ENCODE results near the gene SFRP2. TPM values are rescaled to one million over a fixed set of nuclear protein-coding genes. Genes with fewer than 3 reads are reported as not detected.
A peak's percentile ranks its signal among the peaks of the same experiment; 100 is the strongest.

Gene SFRP2
- polyA plus RNA-seq, 1 experiment, result not detected

DNA sequence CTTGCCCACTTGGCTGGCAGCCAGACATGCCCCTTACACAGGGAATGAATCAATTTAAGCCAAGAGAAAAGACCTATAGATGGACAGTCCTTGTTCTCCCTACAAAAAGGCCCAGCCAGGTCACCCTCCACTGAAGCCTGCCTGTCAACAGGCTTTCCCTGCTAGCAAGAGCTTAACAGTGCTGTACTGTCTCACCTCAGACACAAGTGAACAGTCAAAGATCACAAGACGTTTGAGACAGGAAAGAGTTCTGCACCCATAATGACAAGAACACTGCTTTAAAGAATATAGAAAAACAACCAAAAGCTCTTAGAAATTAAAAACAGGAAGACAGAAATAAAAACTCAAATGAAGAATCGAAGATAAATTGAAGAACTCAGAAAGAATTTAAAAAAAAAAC is 33.7 kb downstream of the SFRP2 start:
- Histone ChIP-seq H3K27ac (ENCODE audit: low read depth, low read length) (no peak overlapping the region), H3K27me3 (ENCODE audit: control insufficient read depth, insufficient read depth, low read length) (peaks cover 14% of the 10 kb centered on the region), H3K9me3 (ENCODE audit: control insufficient read depth, insufficient read depth, low read length) (no peaks in the 10 kb centered on the region), H3K4me3 (ENCODE audit: low read depth, low read length) (no peak overlapping the region)
- ChIA-PET CTCF (no interaction called here), POLR2A (no interaction called here)
- TF ChIP-seq, protein P1, sequence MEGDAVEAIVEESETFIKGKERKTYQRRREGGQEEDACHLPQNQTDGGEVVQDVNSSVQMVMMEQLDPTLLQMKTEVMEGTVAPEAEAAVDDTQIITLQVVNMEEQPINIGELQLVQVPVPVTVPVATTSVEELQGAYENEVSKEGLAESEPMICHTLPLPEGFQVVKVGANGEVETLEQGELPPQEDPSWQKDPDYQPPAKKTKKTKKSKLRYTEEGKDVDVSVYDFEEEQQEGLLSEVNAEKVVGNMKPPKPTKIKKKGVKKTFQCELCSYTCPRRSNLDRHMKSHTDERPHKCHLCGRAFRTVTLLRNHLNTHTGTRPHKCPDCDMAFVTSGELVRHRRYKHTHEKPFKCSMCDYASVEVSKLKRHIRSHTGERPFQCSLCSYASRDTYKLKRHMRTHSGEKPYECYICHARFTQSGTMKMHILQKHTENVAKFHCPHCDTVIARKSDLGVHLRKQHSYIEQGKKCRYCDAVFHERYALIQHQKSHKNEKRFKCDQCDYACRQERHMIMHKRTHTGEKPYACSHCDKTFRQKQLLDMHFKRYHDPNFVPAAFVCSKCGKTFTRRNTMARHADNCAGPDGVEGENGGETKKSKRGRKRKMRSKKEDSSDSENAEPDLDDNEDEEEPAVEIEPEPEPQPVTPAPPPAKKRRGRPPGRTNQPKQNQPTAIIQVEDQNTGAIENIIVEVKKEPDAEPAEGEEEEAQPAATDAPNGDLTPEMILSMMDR (IDR thresholded peaks at IDR 0.05; ENCODE audit: low read depth, low read length), result no peak
- no peak for DNase-seq (ENCODE audit: low read depth, low spot score)

DNA sequence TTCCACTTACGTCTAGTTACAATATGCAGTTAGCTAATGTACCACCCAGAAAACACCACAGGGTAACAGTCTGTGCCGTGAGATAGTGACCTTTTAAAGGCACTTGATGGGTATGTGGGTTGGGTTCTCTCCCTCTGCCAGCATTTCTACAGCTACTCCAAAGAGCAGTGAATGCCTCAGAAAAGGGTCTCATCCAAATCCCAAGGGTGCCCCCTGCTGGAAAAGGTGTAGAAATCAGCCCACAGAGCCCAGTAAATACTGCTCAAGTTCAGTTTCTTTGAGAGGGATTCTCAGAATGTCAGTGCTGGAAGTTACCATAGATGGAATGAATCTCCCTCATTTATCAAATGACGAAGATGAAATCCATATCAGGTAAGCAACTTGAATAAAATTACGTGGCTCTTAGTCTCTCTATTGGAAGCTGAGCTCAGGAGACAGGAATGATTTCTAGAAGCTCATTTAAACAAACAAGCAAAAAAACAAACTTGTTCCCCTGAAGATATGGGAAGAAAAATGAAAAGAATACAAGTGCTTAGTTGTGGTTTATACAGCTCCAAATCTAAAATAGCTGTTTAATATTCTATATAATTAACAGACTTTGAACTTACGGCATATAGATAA is 38.6 kb downstream of the SFRP2 start:
- CTCF ChIA-PET, result interaction anchor here (0.6 to 3.2 kb wide), 23 partner anchors 9 to 819 kb away, joined by 3 to 20 read pairs (median 5); no protein-coding TSS in a partner anchor
- DNase-seq (ENCODE audit: low read depth, low spot score), result peak; percentile 24
- H3K27me3 ChIP-seq (ENCODE audit: control insufficient read depth, insufficient read depth, low read length), result no peaks in the 10 kb centered on the region
- POLR2A ChIA-PET, result no interaction called here
- no peak overlapping the region for H3K27ac ChIP-seq (ENCODE audit: low read depth, low read length)
- H3K4me3 ChIP-seq (ENCODE audit: low read depth, low read length), result no peak overlapping the region
- TF ChIP-seq, protein P1 (IDR thresholded peaks at IDR 0.05; ENCODE audit: low read depth, low read length), result peak; percentile 76
- H3K9me3 ChIP-seq (ENCODE audit: control insufficient read depth, insufficient read depth, low read length), result no peaks in the 10 kb centered on the region

DNA sequence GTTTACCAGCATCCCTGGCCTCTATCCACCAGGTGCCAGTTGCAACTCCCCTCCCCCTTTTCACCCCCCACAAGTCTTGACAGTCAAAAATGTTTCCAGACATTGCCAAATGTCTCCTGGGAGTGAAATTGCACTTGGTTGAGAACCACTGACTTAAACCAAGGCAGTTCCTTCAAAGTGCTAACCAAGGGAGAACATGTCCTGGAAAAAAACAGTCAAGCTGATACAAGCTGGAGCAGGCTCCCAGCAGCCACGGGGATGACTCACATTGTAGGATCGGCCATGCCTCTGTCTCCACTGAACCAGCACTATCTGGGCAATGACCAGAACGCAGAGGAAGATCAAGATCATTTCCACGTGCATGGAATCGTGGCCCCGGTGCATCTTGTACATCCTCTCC is 40.5 kb downstream of the SFRP2 start:
- DNase-seq (ENCODE audit: low read depth, low spot score), result no peak
- H3K27me3 ChIP-seq (ENCODE audit: control insufficient read depth, insufficient read depth, low read length), result no peaks in the 10 kb centered on the region
- no peak overlapping the region for H3K27ac ChIP-seq (ENCODE audit: low read depth, low read length)
- CTCF ChIA-PET, result interaction anchor here (2.0 to 3.2 kb wide), 2 partner anchors 105 to 402 kb away, joined by 7 to 20 read pairs; no protein-coding TSS in a partner anchor
- no peaks in the 10 kb centered on the region for H3K9me3 ChIP-seq (ENCODE audit: control insufficient read depth, insufficient read depth, low read length)
- H3K4me3 ChIP-seq (ENCODE audit: low read depth, low read length), result no peak overlapping the region
- POLR2A ChIA-PET, result no interaction called here
- TF ChIP-seq, protein P1 (IDR thresholded peaks at IDR 0.05; ENCODE audit: low read depth, low read length), result no peak

DNA sequence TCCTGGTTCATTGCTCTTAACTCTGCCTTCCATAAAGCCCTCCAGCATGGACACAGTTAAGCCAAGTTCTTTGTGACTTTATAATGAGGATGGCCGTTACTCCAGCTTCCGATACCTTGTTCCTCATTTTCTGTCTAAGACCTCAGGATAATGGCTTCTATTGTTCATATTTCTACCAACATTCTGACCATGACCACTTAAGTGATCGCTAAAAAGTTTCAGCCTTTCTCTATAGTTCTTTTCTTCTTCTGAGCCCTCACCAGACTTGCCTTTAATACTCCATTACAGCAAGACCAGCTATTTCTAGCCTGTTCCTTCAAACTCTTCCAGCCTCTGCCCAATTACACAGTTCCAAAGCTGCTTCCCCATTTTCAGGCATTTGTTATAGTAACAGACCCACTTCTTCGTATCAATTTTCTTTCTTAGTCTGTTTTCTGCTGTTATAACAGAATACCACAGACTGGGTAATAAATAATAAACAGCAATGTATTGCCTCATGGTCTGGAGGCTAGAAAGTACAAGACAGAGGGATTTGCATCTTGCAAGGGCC is 41.4 kb downstream of the SFRP2 start:
- no peaks in the 10 kb centered on the region for H3K27me3 ChIP-seq (ENCODE audit: control insufficient read depth, insufficient read depth, low read length)
- ChIA-PET POLR2A (no interaction called here), CTCF (no interaction called here)
- H3K4me3 ChIP-seq (ENCODE audit: low read depth, low read length), result no peak overlapping the region
- no peak overlapping the region for H3K27ac ChIP-seq (ENCODE audit: low read depth, low read length)
- no peak for DNase-seq (ENCODE audit: low read depth, low spot score)
- TF ChIP-seq, protein P1 (IDR thresholded peaks at IDR 0.05; ENCODE audit: low read depth, low read length), result no peak
- no peaks in the 10 kb centered on the region for H3K9me3 ChIP-seq (ENCODE audit: control insufficient read depth, insufficient read depth, low read length)

DNA sequence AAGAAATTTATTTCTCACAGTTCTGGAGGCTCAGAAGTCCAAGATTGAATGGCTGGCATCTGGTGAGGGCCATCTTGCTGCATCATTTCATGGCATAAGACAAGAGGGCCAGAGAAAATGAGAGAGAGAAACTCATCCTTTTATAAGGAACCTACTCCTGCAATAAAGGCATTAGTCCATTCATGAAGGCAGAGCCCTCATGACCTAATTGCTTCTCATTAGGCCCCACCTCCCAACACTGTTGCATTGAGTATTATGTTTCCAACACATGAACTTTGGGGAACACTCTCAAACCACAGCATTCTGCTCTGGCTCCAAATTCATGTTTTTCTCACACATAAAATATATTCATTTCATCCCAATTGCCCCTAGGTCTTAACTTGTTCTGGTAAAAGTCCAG is 43.2 kb downstream of the SFRP2 start:
- ChIA-PET POLR2A (no interaction called here), CTCF (no interaction called here)
- no peaks in the 10 kb centered on the region for H3K9me3 ChIP-seq (ENCODE audit: control insufficient read depth, insufficient read depth, low read length)
- DNase-seq (ENCODE audit: low read depth, low spot score), result no peak
- H3K4me3 ChIP-seq (ENCODE audit: low read depth, low read length), result no peak overlapping the region
- H3K27me3 ChIP-seq (ENCODE audit: control insufficient read depth, insufficient read depth, low read length), result no peaks in the 10 kb centered on the region
- TF ChIP-seq, protein P1 (IDR thresholded peaks at IDR 0.05; ENCODE audit: low read depth, low read length), result no peak
- H3K27ac ChIP-seq (ENCODE audit: low read depth, low read length), result no peak overlapping the region

Data from AG04450 (cell line).